AG09319 (cell line): Measurements from ENCODE around the gene PCSK6.
"Not testable (repeated sequence)": the region's sequence is repeated elsewhere in the genome, so short reads cannot be mapped to it uniquely, and the experiment has no call there.

Source experiments
- DNase-seq: peaks from one replicate; pipeline ENCODE4 v3.0.0-alpha.2; 2010; ENCODE audit warnings: low read depth; ENCODE audit errors: extremely low read depth
- TF ChIP-seq, protein P1 (sequence below): IDR thresholded peaks from 2 replicates; pipeline ENCODE4 v1.5.1; 2011; ENCODE audit warnings: low read depth, mild to moderate bottlenecking, inconsistent platforms, low read length, moderate library complexity

The PCSK6 gene

DNA sequence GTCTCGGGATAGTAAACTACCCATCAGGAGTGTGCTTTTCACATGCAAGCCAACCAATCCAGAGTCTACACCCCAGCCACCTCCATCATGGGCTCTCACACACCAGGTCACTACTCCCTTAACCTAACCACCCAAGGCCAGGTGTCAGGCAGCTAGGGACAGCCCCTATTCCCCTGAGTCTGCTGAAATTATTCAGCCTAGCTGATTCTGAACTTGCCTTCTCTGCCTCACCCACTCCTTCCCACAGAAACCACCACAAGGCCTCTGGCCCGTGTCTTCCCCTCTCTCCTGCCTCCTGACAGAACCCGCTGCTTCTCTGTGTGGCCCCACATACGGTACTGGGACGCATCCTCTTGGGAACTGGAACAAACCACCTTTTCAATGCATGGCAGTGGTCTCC is 82.1 kb downstream of the PCSK6 start:
- TF ChIP-seq, protein P1, sequence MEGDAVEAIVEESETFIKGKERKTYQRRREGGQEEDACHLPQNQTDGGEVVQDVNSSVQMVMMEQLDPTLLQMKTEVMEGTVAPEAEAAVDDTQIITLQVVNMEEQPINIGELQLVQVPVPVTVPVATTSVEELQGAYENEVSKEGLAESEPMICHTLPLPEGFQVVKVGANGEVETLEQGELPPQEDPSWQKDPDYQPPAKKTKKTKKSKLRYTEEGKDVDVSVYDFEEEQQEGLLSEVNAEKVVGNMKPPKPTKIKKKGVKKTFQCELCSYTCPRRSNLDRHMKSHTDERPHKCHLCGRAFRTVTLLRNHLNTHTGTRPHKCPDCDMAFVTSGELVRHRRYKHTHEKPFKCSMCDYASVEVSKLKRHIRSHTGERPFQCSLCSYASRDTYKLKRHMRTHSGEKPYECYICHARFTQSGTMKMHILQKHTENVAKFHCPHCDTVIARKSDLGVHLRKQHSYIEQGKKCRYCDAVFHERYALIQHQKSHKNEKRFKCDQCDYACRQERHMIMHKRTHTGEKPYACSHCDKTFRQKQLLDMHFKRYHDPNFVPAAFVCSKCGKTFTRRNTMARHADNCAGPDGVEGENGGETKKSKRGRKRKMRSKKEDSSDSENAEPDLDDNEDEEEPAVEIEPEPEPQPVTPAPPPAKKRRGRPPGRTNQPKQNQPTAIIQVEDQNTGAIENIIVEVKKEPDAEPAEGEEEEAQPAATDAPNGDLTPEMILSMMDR = no peak
- no peak for DNase-seq

DNA sequence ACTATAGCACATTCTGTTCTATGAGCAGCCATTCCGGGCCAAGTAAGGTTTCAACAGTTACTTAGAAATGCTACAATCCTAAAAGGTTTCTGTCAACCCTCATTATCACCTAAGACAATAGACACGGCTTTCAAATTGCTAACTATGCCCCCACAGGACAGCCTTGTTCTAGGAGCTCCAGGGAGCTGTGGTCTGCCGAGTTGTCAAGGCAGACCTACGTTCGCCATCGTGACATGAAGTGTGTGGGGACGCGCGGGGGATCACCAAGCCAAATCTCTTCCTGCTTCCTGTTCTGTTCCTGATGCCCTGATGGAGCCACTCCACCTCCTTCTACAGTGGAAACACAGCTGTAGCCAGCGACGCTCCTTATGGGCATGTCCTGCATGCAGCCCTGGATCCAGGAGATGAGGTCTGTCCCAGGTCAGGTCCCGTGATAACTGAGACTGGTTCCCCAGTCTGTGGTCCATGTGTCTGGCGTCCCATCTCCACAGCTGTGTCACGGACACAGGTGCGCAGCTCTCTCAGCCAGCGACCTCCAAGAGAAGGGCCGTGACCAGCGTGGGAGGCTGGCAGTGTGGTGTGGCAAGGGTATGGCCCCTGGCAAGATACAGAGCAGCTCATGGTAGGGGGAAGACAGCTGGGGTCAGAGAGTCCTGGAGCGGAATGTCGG is 82.8 kb downstream of the PCSK6 start:
- no peak for DNase-seq
- TF ChIP-seq, protein P1 = no peak

DNA sequence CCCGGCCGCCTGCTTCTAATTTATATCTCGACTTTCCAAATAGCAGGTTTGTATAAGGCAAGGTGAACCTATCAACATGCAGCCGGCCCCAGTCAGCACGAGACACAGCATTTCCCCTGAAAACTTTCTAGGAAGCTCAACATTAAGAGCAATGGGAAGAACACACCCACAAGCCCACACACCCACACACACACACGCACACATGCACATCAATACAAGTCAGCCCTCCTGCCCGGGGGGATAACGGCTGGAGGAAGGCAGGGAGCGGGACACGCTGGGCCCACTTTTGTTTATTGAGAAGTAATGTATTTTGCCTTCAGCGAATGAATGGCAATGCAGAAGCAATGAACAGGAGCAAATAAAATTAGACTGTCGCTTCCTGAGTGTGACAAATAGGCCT is 83.5 kb downstream of the PCSK6 start:
- DNase-seq = no peak
- TF ChIP-seq, protein P1 = no peak

DNA sequence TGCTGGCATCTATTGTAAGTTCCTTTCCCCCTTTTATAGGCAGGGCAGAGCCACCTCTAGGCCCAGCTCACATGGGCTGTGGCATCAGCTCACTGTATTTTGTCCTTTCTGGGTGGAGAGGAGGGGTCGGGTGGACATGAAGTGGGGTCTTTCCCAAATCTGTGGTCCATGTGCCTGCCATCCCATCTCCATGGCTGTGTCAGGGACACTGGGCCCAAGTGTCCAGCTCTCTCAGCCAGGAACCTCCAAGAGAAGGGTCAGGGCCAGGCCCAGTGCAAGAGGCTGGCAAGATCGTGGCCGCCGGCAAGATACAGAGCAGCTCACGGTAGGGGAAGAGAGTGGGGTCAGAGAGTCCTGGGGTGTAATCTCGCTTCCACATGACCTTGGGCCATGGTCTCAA is 85.3 kb downstream of the PCSK6 start:
- TF ChIP-seq, protein P1 = no peak
- DNase-seq = no peak

DNA sequence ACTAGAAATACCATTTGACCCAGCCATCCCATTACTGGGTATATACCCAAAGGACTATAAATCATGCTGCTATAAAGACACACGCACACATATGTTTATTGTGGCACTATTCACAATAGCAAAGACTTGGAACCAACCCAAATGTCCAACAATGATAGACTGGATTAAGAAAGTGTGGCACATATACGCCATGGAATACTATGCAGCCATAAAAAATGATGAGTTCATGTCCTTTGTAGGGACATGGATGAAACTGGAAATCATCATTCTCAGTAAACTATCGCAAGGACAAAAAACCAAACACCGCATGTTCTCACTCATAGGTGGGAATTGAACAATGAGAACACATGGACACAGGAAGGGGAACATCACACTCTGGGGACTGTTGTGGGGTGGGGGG is 86.6 kb downstream of the PCSK6 start:
- DNase-seq = not testable (repeated sequence)

DNA sequence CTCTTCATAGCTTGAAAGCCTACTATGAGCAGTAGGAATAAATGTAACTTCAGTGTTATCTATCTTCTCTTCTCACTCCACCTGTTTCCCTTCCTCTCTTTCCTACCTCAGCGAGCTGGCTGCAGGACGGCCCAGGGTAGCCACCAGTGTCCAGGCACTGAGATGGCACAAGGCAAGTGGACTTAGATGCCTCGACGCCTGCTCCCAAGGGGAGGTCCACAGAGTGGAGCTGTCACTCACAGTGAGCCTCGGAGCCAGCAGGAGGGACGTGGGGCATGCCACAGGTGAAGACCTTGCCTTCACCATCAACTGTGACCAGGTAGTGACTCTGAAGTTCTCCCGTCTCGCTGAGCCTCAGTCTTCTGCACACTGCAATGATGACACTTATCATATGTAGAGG is 88.2 kb downstream of the PCSK6 start:
- TF ChIP-seq, protein P1 = no peak

DNA sequence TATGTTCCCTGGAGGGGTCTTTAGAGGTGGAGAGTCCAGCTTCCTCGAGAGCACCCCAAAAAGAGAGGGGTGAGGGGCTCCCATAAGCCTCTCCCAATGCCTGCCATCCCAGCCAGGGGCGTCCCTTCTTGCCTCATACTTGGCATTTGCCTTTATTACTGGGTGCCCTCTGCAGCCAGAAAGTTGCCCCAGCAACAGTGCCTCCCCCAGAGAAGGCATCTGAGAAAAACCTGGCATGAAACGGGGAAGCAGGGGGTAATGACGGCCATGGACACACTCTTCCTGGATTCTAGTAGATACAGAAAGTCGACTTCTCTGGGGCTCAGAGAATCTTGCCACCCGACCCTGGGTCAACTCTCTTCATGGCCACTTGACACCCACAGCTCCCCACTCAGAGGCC is 90.1 kb downstream of the PCSK6 start:
- no peak for DNase-seq
- TF ChIP-seq, protein P1 = no peak

More for the DNA sequence above, 88.2 kb downstream of the PCSK6 start:
- no peak for DNase-seq

DNA sequence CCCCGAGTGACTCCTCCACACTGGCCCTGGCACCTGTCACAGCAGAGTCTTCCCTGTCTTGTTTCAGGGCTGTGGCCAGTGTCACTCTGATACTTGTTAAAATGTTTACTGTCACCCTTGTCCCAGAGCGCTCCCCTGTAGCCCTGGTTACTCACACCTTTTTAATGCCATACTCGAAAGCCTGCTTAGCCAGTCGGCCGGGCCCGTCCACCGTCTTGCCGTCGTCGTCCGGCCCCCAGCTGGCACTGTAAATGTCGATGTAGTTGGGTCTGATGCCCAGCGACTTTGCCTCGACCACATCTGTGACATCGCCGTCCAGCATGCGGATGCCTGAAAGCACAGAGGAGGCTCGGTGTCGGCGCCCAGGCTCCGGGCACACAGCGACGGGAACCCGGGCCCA is 91.3 kb downstream of the PCSK6 start:
- DNase-seq = no peak
- TF ChIP-seq, protein P1 = no peak
